ENCODE results near the gene ZFAND5. TPM values are rescaled to one million over a fixed set of nuclear protein-coding genes. Genes with fewer than 3 reads are reported as not detected.

ZFAND5 gene
- total RNA-seq, 1 experiment from 2014 or later, result 185 TPM

- no peaks in the 10 kb centered on the region for H3K27me3 ChIP-seq (ENCODE audit: control insufficient read depth, insufficient read depth, low read length)
- DNase-seq (ENCODE audit: low read depth, low spot score) (no peak), ATAC-seq (no peak)
- H3K36me3 ChIP-seq (ENCODE audit: control insufficient read depth, insufficient read depth, low read length), result no peaks in the 10 kb centered on the region
- ChIA-PET CTCF (no interaction called here), POLR2A (interaction anchor here (0.7 kb wide), 1 partner anchor 453 kb away, joined by 5 read pairs; no protein-coding TSS in a partner anchor)
- peaks cover 14% of the 10 kb centered on the region for H3K4me1 ChIP-seq (ENCODE audit: control insufficient read depth, insufficient read depth, low read length)
- H3K27ac ChIP-seq (ENCODE audit: low read length), result no peak overlapping the region
- no peak overlapping the region for H3K4me3 ChIP-seq (ENCODE audit: low read depth in 2 of 2, low read length in 2 of 2)
- no peaks in the 10 kb centered on the region for H3K9me3 ChIP-seq (ENCODE audit: control insufficient read depth, insufficient read depth, low read depth, low read length)
- no TSS peak for BruUV-seq (replicated peaks)
- TF ChIP-seq CTCF (IDR thresholded peaks at IDR 0.05), result no peak
- TF ChIP-seq REST (IDR thresholded peaks at IDR 0.05; ENCODE audit: insufficient read depth in 1 of 2, low read depth in 2 of 2, low read length in 1 of 2), result no peak
- TF ChIP-seq TCF7L2 (IDR thresholded peaks at IDR 0.05; ENCODE audit: low read depth, low read length), result no peak
- TF ChIP-seq POLR2AphosphoS5 (IDR thresholded peaks at IDR 0.05; ENCODE audit: low read depth, low read length), result no peak
- no peak for TF ChIP-seq SIN3A (IDR thresholded peaks at IDR 0.05; ENCODE audit: borderline replicate concordance, insufficient read depth, low read depth, low read length)
- in situ Hi-C loops (cut with HindIII; ENCODE audit: low pct_unique_long_range_greater_than_20kb, low sequenced_read_pairs), result no loop called here
- intact Hi-C loops (cut with micrococcal nuclease; ENCODE audit: unreplicated experiment), result no loop called here
Measured at GRCh38 chr9:72400866-72401265, 35.9 kb upstream of the ZFAND5 start.

- ChIA-PET POLR2A (no interaction called here), CTCF (no interaction called here)
- Histone ChIP-seq H3K4me3 (ENCODE audit: low read depth in 2 of 2, low read length in 2 of 2) (no peak overlapping the region), H3K27me3 (ENCODE audit: control insufficient read depth, insufficient read depth, low read length) (no peaks in the 10 kb centered on the region), H3K4me1 (ENCODE audit: control insufficient read depth, insufficient read depth, low read length) (peaks cover 14% of the 10 kb centered on the region), H3K36me3 (ENCODE audit: control insufficient read depth, insufficient read depth, low read length) (no peaks in the 10 kb centered on the region), H3K9me3 (ENCODE audit: control insufficient read depth, insufficient read depth, low read depth, low read length) (no peaks in the 10 kb centered on the region), H3K27ac (ENCODE audit: low read length) (no peak overlapping the region)
- BruUV-seq (replicated peaks), result no TSS peak
- intact Hi-C loops (cut with micrococcal nuclease; ENCODE audit: unreplicated experiment) (no loop called here), in situ Hi-C loops (cut with HindIII; ENCODE audit: low pct_unique_long_range_greater_than_20kb, low sequenced_read_pairs) (no loop called here)
- TF ChIP-seq POLR2AphosphoS5 (IDR thresholded peaks at IDR 0.05; ENCODE audit: low read depth, low read length) (no peak), TCF7L2 (IDR thresholded peaks at IDR 0.05; ENCODE audit: low read depth, low read length) (no peak), SIN3A (IDR thresholded peaks at IDR 0.05; ENCODE audit: borderline replicate concordance, insufficient read depth, low read depth, low read length) (no peak), REST (IDR thresholded peaks at IDR 0.05; ENCODE audit: insufficient read depth in 1 of 2, low read depth in 2 of 2, low read length in 1 of 2) (no peak), CTCF (IDR thresholded peaks at IDR 0.05) (no peak)
- DNase-seq (ENCODE audit: low read depth, low spot score) (no peak), ATAC-seq (no peak)
Measured at GRCh38 chr9:72399391-72399790, 34.4 kb upstream of the ZFAND5 start.
